Ishikawa (cell line): ENCODE data around the gene CDKN2AIPNL.

Source experiments
- CEBPB ChIP-seq: IDR thresholded peaks from 2 replicates; pipeline ENCODE4 v1.6.1; 2012
- CREB1 ChIP-seq: IDR thresholded peaks from 2 replicates; pipeline ENCODE4 v1.6.1; 2012; ENCODE audit warnings: low read depth
- EGR1 ChIP-seq: IDR thresholded peaks from 2 replicates; pipeline ENCODE4 v1.6.1; 2012
- EP300 ChIP-seq: IDR thresholded peaks from 2 replicates; pipeline ENCODE4 v1.6.1; 2012; ENCODE audit warnings: borderline replicate concordance
- FOXM1 ChIP-seq: IDR thresholded peaks from 2 replicates; pipeline ENCODE4 v1.6.1; 2012; ENCODE audit warnings: low read depth, borderline replicate concordance
- MAX ChIP-seq: IDR thresholded peaks from 2 replicates; pipeline ENCODE4 v1.6.1; 2012
- NFIC ChIP-seq: IDR thresholded peaks from 2 replicates; pipeline ENCODE4 v1.6.1; 2012
- TAF1 ChIP-seq: IDR thresholded peaks from 2 replicates; pipeline ENCODE4 v1.6.1; 2012; ENCODE audit warnings: low read depth, mild to moderate bottlenecking
- TCF12 ChIP-seq: IDR thresholded peaks from 2 replicates; pipeline ENCODE4 v1.6.1; 2012; ENCODE audit warnings: low read depth
- TEAD4 ChIP-seq: IDR thresholded peaks from 2 replicates; pipeline ENCODE4 v1.6.1; 2012
- YY1 ChIP-seq: IDR thresholded peaks from 2 replicates; pipeline ENCODE4 v1.6.1; 2012; ENCODE audit warnings: low read depth
- ZBTB7A ChIP-seq: IDR thresholded peaks from 2 replicates; pipeline ENCODE4 v1.6.1; 2012; ENCODE audit warnings: low read depth

The CDKN2AIPNL gene

GRCh38 chr5:134370311-134370870 is 41.3 kb downstream of the CDKN2AIPNL start:
- no peak for TF ChIP-seq MAX
- TF ChIP-seq TAF1: no peak
- TF ChIP-seq FOXM1: no peak
- TF ChIP-seq EGR1: no peak

GRCh38 chr5:134365604-134366003 is 46.1 kb downstream of the CDKN2AIPNL start:
- TF ChIP-seq YY1 (no peak), FOXM1 (no peak), MAX (no peak), TCF12 (no peak), ZBTB7A (no peak), CEBPB (no peak), TAF1 (no peak), EGR1 (no peak), CREB1 (no peak), TEAD4 (no peak)

- TF ChIP-seq MAX: no peak
- no peak for TF ChIP-seq ZBTB7A
- TF ChIP-seq EGR1: no peak
- no peak for TF ChIP-seq TAF1
- TF ChIP-seq EP300: no peak
- TF ChIP-seq NFIC: no peak
- TF ChIP-seq TCF12: no peak
- TF ChIP-seq CREB1: no peak
- TF ChIP-seq YY1: no peak
- TF ChIP-seq TEAD4: no peak
- no peak for TF ChIP-seq CEBPB
- no peak for TF ChIP-seq FOXM1
Observed at GRCh38 chr5:134355681-134356080, 56.0 kb downstream of the CDKN2AIPNL start.
